ENCODE data around the gene GPRC5D. TPM values are rescaled to one million over a fixed set of nuclear protein-coding genes. Genes with fewer than 3 reads are reported as not detected.

GPRC5D gene
- polyA plus RNA-seq, 1 of the 3 experiments (the other 2 are of a cell fraction) = not detected

GRCh38 chr12:12982331-12982730, 30.4 kb upstream of the GPRC5D start:
- H3K36me3 ChIP-seq (replicated peaks in 1 of 2; ENCODE audit: control insufficient read depth in 1 of 2, insufficient read depth in 2 of 2, low read length in 1 of 2) = peaks cover 28% of the 10 kb centered on the region in 2 experiments
- ChIA-PET CTCF (interaction anchor here (0.8 to 7.5 kb wide), 10 partner anchors 12 to 230 kb away, joined by 3 to 40 read pairs (median 5); partner anchors contain the start of gene FAM234B), POLR2A (interaction anchor here (1.2 kb wide), 1 partner anchor 195 kb away, joined by 3 read pairs; no protein-coding TSS in a partner anchor)
- H3K27me3 ChIP-seq (ENCODE audit: insufficient read depth) = no peaks in the 10 kb centered on the region
- H3K9me2 ChIP-seq = no peaks in the 10 kb centered on the region
- peaks cover 2 to 12% of the 10 kb centered on the region in 2 experiments; a peak in 2 of 4 replicates for H3K4me1 ChIP-seq (ENCODE audit: control insufficient read depth in 1 of 2, insufficient read depth in 2 of 2, low read depth in 1 of 2, low read length in 1 of 2)
- no peak overlapping the region for H3K9ac ChIP-seq
- H3K79me2 ChIP-seq (ENCODE audit: insufficient read depth) = peaks cover 9% of the 10 kb centered on the region; the same call in 1 of the 2 replicates
- no peak overlapping the region for H2AFZ ChIP-seq (ENCODE audit: low read depth)
- no peak overlapping the region for H3K4me2 ChIP-seq
- no peak for TF ChIP-seq FOSL2 (IDR thresholded peaks at IDR 0.05; ENCODE audit: borderline replicate concordance, low read depth)
- TF ChIP-seq EZH2phosphoT487 (IDR thresholded peaks at IDR 0.05; ENCODE audit: borderline replicate concordance, low read depth) = no peak
- TF ChIP-seq GATA2 (CRISPR knock-in tag; IDR thresholded peaks at IDR 0.05) = no peak
- TF ChIP-seq NRF1 (IDR thresholded peaks at IDR 0.05; ENCODE audit: low read depth, low read length) = no peak
- peaks cover 22% of the 10 kb centered on the region for H3F3A ChIP-seq (replicated peaks; ENCODE audit: insufficient read depth)
- H3K9me3 ChIP-seq = no peaks in the 10 kb centered on the region
- 98% methylated on average over 2 of the region's 2 CpGs for WGBS (ENCODE audit: low lambda C conversion rate)
- no peaks in the 10 kb centered on the region for H4K20me1 ChIP-seq (ENCODE audit: insufficient read depth)
- DNase-seq = no peak
- no peak overlapping the region for H3K27ac ChIP-seq (ENCODE audit: low read depth in 2 of 2, low read length in 1 of 2)
- no peak overlapping the region for H3K4me3 ChIP-seq (ENCODE audit: low read depth in 2 of 2, low read length in 1 of 2)

GRCh38 chr12:12979731-12980259, 27.8 kb upstream of the GPRC5D start:
- H3K4me3 ChIP-seq (ENCODE audit: low read depth in 2 of 2, low read length in 1 of 2) = no peak overlapping the region
- H2AFZ ChIP-seq (ENCODE audit: low read depth) = no peak overlapping the region
- H3F3A ChIP-seq (replicated peaks; ENCODE audit: insufficient read depth) = peaks cover 41% of the 10 kb centered on the region
- H3K79me2 ChIP-seq (ENCODE audit: insufficient read depth) = peaks cover 9% of the 10 kb centered on the region; the same call in 1 of the 2 replicates
- H3K27me3 ChIP-seq (ENCODE audit: insufficient read depth) = no peaks in the 10 kb centered on the region
- H3K9me2 ChIP-seq = no peaks in the 10 kb centered on the region
- H3K9me3 ChIP-seq = no peaks in the 10 kb centered on the region
- DNase-seq = no peak
- H3K36me3 ChIP-seq (replicated peaks in 1 of 2; ENCODE audit: control insufficient read depth in 1 of 2, insufficient read depth in 2 of 2, low read length in 1 of 2) = peaks cover 12 to 19% of the 10 kb centered on the region in 2 experiments
- CTCF ChIA-PET = interaction anchor here (0.6 to 5.8 kb wide), 4 partner anchors 64 to 559 kb away, joined by 3 to 38 read pairs (median 4); no protein-coding TSS in a partner anchor
- H3K4me2 ChIP-seq = peak overlapping the region; percentile 46; the same call in 1 of the 2 replicates
- peaks cover 2 to 20% of the 10 kb centered on the region in 2 experiments; a peak in 3 of 4 replicates for H3K4me1 ChIP-seq (ENCODE audit: control insufficient read depth in 1 of 2, insufficient read depth in 2 of 2, low read depth in 1 of 2, low read length in 1 of 2)
- POLR2A ChIA-PET = no interaction called here
- H4K20me1 ChIP-seq (ENCODE audit: insufficient read depth) = no peaks in the 10 kb centered on the region
- peak overlapping the region in 1 of 2 experiments; percentile 88; a peak in 2 of 4 replicates for H3K27ac ChIP-seq (ENCODE audit: low read depth in 2 of 2, low read length in 1 of 2)
- WGBS (ENCODE audit: low lambda C conversion rate) = 36% methylated on average over 4 of the region's 4 CpGs
- H3K9ac ChIP-seq = peak overlapping the region; percentile 59
- TF ChIP-seq RAD21 (IDR thresholded peaks at IDR 0.05; ENCODE audit: low read length) (no peak), MXI1 (IDR thresholded peaks at IDR 0.05; ENCODE audit: low read depth, low read length) (no peak), TAF1 (IDR thresholded peaks at IDR 0.05; ENCODE audit: borderline replicate concordance, low read depth, low read length) (no peak), ELF1 (IDR thresholded peaks at IDR 0.05) (no peak), PBX3 (IDR thresholded peaks at IDR 0.05) (0 out of 2 replicates have a peak, but pooled peaks have one; percentile 5), MAX (IDR thresholded peaks at IDR 0.05; ENCODE audit: low read depth) (peak; percentile 58; the same call in 1 of the 2 replicates), RXRA (IDR thresholded peaks at IDR 0.05; ENCODE audit: borderline replicate concordance, low read depth) (no peak), JUND (IDR thresholded peaks at IDR 0.05) (peak; percentile 36; the same call in 1 of the 2 replicates), YY1 (IDR thresholded peaks at IDR 0.05; ENCODE audit: low read depth) (no peak), USF1 (IDR thresholded peaks at IDR 0.05; ENCODE audit: borderline replicate concordance, low read depth) (no peak), GATA2 (CRISPR knock-in tag; IDR thresholded peaks at IDR 0.05) (no peak), IRF3 (IDR thresholded peaks at IDR 0.05; ENCODE audit: low read depth, low read length) (no peak), EZH2phosphoT487 (IDR thresholded peaks at IDR 0.05; ENCODE audit: borderline replicate concordance, low read depth) (no peak), MEF2A (IDR thresholded peaks at IDR 0.05; ENCODE audit: borderline replicate concordance, low read depth) (no peak), REST (IDR thresholded peaks at IDR 0.05; ENCODE audit: low read depth, low read length) (no peak), SMC3 (IDR thresholded peaks at IDR 0.05; ENCODE audit: low read depth, low read length) (no peak), FOXJ3 (CRISPR knock-in tag; IDR thresholded peaks at IDR 0.05) (no peak), FOSL2 (IDR thresholded peaks at IDR 0.05; ENCODE audit: borderline replicate concordance, low read depth) (peak; percentile 51; the same call in 1 of the 2 replicates), RCOR1 (IDR thresholded peaks at IDR 0.05; ENCODE audit: low read length) (no peak)

Measured in SK-N-SH (cell line).